Measurements from ENCODE around the gene PLEKHM3.

PLEKHM3 gene

DNA sequence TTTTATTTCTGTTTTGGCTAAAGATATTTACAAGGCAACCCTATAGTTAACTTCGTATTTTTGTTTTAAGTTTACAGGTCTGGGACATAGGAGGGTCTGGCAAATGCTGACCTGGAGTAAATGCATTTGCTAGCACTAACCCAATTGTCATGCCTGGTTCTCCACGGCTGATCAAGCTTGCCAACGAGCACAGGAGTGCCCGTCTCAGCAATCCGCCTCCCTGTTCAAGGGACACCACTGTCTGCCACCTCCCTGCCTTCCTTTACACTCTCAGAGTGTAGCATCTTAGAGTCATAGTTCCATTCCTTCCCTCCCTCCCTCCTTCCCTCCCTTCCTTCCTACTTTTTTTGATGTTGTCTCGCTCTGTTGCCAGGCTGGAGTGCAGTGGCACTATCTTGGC, 104.6 kb downstream of the PLEKHM3 start:
- intact Hi-C loops (cut with DNase I; ENCODE audit: low total_unique reads), result no loop called here
- peaks cover 0 to 4% (median 3%) of the 10 kb centered on the region in 4 donors for H3K4me1 ChIP-seq
- TF ChIP-seq, protein P1, sequence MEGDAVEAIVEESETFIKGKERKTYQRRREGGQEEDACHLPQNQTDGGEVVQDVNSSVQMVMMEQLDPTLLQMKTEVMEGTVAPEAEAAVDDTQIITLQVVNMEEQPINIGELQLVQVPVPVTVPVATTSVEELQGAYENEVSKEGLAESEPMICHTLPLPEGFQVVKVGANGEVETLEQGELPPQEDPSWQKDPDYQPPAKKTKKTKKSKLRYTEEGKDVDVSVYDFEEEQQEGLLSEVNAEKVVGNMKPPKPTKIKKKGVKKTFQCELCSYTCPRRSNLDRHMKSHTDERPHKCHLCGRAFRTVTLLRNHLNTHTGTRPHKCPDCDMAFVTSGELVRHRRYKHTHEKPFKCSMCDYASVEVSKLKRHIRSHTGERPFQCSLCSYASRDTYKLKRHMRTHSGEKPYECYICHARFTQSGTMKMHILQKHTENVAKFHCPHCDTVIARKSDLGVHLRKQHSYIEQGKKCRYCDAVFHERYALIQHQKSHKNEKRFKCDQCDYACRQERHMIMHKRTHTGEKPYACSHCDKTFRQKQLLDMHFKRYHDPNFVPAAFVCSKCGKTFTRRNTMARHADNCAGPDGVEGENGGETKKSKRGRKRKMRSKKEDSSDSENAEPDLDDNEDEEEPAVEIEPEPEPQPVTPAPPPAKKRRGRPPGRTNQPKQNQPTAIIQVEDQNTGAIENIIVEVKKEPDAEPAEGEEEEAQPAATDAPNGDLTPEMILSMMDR (IDR thresholded peaks at IDR 0.05), result no peak
- peaks cover 0 to 13% (median 0%) of the 10 kb centered on the region in 3 donors for H3K36me3 ChIP-seq
- H3K27ac ChIP-seq, result no peak overlapping the region
- no peaks in the 10 kb centered on the region for H3K27me3 ChIP-seq
- no peak overlapping the region for H3K4me3 ChIP-seq
- no peak for DNase-seq
- no peaks in the 10 kb centered on the region for H3K9me3 ChIP-seq

DNA sequence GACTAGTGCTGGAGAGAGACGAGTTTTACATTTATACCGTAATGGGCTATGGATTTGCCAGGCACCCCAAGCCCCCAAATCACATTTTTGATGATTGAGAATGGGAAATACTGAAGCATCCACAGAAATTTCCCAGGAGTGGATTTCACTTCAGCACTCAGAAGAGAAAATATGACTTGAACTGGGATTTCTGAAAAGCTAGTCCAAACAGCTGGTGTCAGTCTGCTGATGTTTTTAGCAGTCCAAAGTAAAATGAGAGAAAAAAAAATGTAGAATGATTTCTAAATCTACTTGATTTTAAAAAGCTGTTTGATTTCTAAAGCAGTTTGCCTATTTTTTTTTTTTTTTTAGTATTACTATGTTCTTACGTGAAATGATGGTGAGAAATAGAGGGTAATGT, 105.0 kb downstream of the PLEKHM3 start:
- Histone ChIP-seq H3K36me3 (peaks cover 0 to 13% (median 0%) of the 10 kb centered on the region in 3 donors), H3K27me3 (no peaks in the 10 kb centered on the region), H3K4me1 (peaks cover 0 to under 1% (median under 1%) of the 10 kb centered on the region in 4 donors), H3K4me3 (no peak overlapping the region), H3K9me3 (no peaks in the 10 kb centered on the region), H3K27ac (no peak overlapping the region)
- TF ChIP-seq, protein P1 (IDR thresholded peaks at IDR 0.05), result no peak
- no peak for DNase-seq
- intact Hi-C loops (cut with DNase I; ENCODE audit: low total_unique reads), result no loop called here

DNA sequence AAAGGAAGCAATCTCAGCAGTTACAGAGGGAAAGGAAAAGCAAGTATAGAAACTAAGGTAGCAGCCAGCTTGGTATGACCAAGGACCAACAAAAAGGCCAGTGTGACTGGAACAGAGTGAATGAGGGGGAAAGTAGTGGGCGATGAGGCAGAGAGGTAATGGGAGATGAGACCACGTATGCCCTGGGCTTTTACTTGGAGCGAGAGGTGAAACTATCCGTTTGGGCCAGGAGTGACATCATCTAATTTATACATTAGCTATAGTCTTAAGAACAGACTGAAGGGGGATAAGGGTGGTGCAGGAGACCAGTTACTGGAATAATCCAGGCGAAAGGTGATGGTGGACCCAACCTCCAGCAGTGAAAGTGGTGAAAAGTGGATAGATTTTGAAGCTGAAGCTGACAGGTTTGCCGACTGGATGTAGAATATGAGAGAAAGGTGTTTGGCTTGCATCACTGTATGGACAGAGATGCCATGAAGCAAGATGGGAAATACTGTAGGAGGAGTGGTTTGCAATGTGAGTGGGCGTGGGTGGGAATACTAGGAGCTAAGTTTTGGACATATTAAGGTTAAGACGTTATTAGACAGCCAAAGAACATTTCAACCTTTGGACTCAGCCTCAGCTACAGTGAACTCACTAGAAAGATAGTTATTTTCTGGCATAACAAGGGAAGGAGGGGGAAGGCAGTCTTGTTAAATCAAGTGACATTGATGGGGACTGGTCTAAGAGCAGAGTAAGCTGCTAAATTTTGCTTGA, 106.0 kb downstream of the PLEKHM3 start:
- H3K4me3 ChIP-seq, result no peak overlapping the region
- no peak for DNase-seq
- H3K9me3 ChIP-seq, result no peaks in the 10 kb centered on the region
- peaks cover 0 to 13% (median 0%) of the 10 kb centered on the region in 3 donors for H3K36me3 ChIP-seq
- no peak overlapping the region for H3K27ac ChIP-seq
- no peaks in the 10 kb centered on the region for H3K4me1 ChIP-seq
- TF ChIP-seq, protein P1 (IDR thresholded peaks at IDR 0.05), result no peak
- intact Hi-C loops (cut with DNase I; ENCODE audit: low total_unique reads), result no loop called here
- H3K27me3 ChIP-seq, result no peaks in the 10 kb centered on the region

DNA sequence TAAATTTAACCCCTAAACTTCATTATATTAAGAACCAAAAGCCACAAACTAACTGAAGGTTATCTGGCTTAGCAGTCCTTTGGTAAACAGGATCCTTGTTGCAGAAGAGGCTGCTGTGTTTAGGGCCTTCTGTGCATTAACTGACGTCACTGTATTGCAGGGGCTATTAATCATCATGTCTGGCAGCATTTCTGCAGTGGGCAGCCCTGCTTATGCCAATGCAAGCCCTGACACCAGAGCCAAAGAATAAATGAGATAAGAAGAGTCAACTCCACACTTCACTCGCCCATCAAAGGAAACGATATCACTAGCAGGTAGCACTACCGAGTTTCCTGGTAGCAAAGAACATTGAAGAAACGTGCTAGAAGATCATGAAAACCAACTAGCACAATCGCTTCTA, 110.6 kb downstream of the PLEKHM3 start:
- TF ChIP-seq, protein P1 (IDR thresholded peaks at IDR 0.05), result no peak
- Histone ChIP-seq H3K36me3 (peaks cover 0 to 18% (median 13%) of the 10 kb centered on the region in 3 donors), H3K27me3 (no peaks in the 10 kb centered on the region), H3K4me3 (no peak overlapping the region), H3K4me1 (no peaks in the 10 kb centered on the region), H3K9me3 (no peaks in the 10 kb centered on the region), H3K27ac (no peak overlapping the region)
- no peak for DNase-seq
- intact Hi-C loops (cut with DNase I; ENCODE audit: low total_unique reads), result no loop called here

DNA sequence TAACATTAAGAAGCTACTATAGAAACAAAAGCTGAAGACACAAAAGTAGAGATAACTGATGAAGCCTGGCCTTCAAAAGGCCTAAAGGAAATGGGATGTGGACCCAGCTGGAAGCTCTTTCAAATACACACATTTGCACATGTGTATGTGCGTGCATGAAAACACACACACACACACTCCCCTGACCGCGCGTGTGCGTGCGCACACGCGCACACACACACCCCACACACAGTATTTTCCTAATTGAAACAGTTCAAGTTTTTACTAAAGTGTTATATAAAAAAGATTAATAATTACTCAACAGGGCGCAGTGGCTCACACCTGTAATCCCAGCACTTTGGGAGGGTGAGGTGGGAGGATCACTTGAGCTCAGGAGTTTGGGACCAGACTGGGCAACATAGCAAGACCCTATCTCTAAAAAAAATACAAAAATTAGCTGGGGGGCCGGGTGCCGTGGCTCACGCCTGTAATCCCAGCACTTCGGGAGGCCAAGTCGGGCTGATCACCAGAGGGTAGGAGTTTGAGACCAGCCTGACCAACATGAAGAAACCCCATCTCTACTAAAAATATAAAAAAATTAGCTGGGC, 111.5 kb downstream of the PLEKHM3 start:
- Histone ChIP-seq H3K27me3 (no peaks in the 10 kb centered on the region), H3K4me1 (no peaks in the 10 kb centered on the region), H3K27ac (no peak overlapping the region), H3K4me3 (no peak overlapping the region), H3K36me3 (peaks cover 0 to 16% (median 13%) of the 10 kb centered on the region in 3 donors), H3K9me3 (no peaks in the 10 kb centered on the region)
- DNase-seq, result no peak
- TF ChIP-seq, protein P1 (IDR thresholded peaks at IDR 0.05), result no peak
- intact Hi-C loops (cut with DNase I; ENCODE audit: low total_unique reads), result no loop called here

Data from tibial artery (tissue), 4 donors.